Neural cell (in vitro differentiated cells): Measurements from ENCODE around the gene CPA3.

Source experiments
- CTCF ChIP-seq: fragments of 450-650 bp; IDR thresholded peaks from 2 replicates; pipeline ENCODE4 v1.5.1; 2014; ENCODE audit warnings: antibody characterized with exemption, mild to moderate bottlenecking, moderate library complexity; ENCODE audit not compliant: poor library complexity, severe bottlenecking
- EP300 ChIP-seq: fragments of 450-650 bp; conservative IDR thresholded peaks from 2 replicates; pipeline ENCODE4 v1.6.1; 2014; ENCODE audit warnings: antibody characterized with exemption, mild to moderate bottlenecking, moderate library complexity; ENCODE audit not compliant: poor library complexity, severe bottlenecking
- EZH2 ChIP-seq: fragments of 200-600, 300-800 bp; shearing (Covaris generic), sonication (generic); IDR thresholded peaks from 2 replicates; pipeline ENCODE4 v1.6.1; 2014; ENCODE audit warnings: antibody characterized with exemption, low read length, borderline replicate concordance, mild to moderate bottlenecking; ENCODE audit not compliant: insufficient read depth, poor library complexity, severe bottlenecking
- MXI1 ChIP-seq: fragments of 450-650 bp; conservative IDR thresholded peaks from 2 replicates; pipeline ENCODE4 v1.6.1; 2014; ENCODE audit warnings: antibody characterized with exemption, mild to moderate bottlenecking; ENCODE audit not compliant: poor library complexity, severe bottlenecking
- POLR2AphosphoS5 ChIP-seq: IDR thresholded peaks from 2 replicates; pipeline ENCODE4 v1.6.1; 2012
- RAD21 ChIP-seq: fragments of 450-650 bp; conservative IDR thresholded peaks from 2 replicates; pipeline ENCODE4 v1.6.1; 2014; ENCODE audit warnings: antibody characterized with exemption, mild to moderate bottlenecking, moderate library complexity
- SMC3 ChIP-seq: fragments of 450-650 bp; conservative IDR thresholded peaks from 2 replicates; pipeline ENCODE4 v1.6.1; 2014; ENCODE audit warnings: antibody characterized with exemption, mild to moderate bottlenecking, moderate library complexity; ENCODE audit not compliant: poor library complexity

GRCh38 chr3:148853076-148853475 is 12.0 kb upstream of the CPA3 start:
- no peak for TF ChIP-seq SMC3
- TF ChIP-seq EP300 = no peak
- TF ChIP-seq EZH2 = no peak
- no peak for TF ChIP-seq RAD21
- no peak for TF ChIP-seq CTCF
- TF ChIP-seq POLR2AphosphoS5 = no peak
- no peak for TF ChIP-seq MXI1
